Vagina (tissue), 2 donors: Measurements from ENCODE around the gene GCNT4.

Source experiments
- CTCF ChIP-seq, 3 experiments: fragments of 450-650 bp in 2 of 3; fragments of 200-600 bp in 1 of 3; sonication (generic) in 1 of 3; IDR thresholded peaks; one replicate each; pipeline ENCODE4 v1.5.1; 2017 to 2019; ENCODE audit warnings: antibody characterized with exemption in 3 of 3, mild to moderate bottlenecking in 2 of 3, moderate library complexity in 2 of 3
- POLR2A ChIP-seq, 2 donors: fragments of 450-650 bp; IDR thresholded peaks; one replicate each; pipeline ENCODE4 v1.6.1; 2017; ENCODE audit warnings: antibody characterized with exemption in 2 of 2, mild to moderate bottlenecking in 2 of 2, moderate library complexity in 2 of 2
- POLR2AphosphoS5 ChIP-seq, 2 donors: sonication (generic); formaldehyde crosslinking; IDR thresholded peaks; one replicate each; pipeline ENCODE4 v1.9.0; 2017; ENCODE audit warnings: antibody characterized with exemption in 2 of 2, mild to moderate bottlenecking in 2 of 2, low read depth in 1 of 2; ENCODE audit not compliant: insufficient read depth in 1 of 2

- TF ChIP-seq CTCF (IDR thresholded peaks at IDR 0.05) (no peak), POLR2A (IDR thresholded peaks at IDR 0.05) (no peak), POLR2AphosphoS5 (IDR thresholded peaks at IDR 0.05; ENCODE audit: insufficient read depth in 1 of 2, low read depth in 1 of 2) (no peak)
Measured at GRCh38 chr5:75044406-75044805, 8.0 kb downstream of the GCNT4 start.
